CD4-positive, alpha-beta T cell treated with Interleukin-6 for 4 hours (primary cell): Measurements from ENCODE around the gene ZNF451.

ENCODE experiments used
- DNase-seq: peaks from one replicate; pipeline ENCODE4 v3.0.0-alpha.2; 2020; ENCODE audit warnings: mixed read lengths

The ZNF451 gene

DNA sequence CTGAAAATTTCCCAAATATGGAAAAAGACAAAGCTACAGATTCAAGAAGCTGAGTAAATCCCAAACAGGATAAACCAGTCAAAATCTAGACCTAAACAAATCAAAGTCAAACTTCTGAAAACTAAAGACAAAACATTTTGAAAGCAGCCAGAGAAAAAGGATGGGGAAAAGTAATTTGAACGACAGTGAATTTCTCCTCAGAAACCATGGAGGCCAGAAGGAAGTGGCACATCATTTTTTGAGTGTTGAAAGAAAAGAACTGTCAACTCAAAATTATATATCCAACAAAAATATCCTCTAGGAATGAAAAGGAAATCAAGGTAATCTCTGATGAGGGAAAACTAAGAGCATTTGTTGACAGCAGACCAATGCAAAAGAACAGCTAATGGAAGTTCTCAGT, 125.3 kb downstream of the ZNF451 start:
- DNase-seq, result no peak

DNA sequence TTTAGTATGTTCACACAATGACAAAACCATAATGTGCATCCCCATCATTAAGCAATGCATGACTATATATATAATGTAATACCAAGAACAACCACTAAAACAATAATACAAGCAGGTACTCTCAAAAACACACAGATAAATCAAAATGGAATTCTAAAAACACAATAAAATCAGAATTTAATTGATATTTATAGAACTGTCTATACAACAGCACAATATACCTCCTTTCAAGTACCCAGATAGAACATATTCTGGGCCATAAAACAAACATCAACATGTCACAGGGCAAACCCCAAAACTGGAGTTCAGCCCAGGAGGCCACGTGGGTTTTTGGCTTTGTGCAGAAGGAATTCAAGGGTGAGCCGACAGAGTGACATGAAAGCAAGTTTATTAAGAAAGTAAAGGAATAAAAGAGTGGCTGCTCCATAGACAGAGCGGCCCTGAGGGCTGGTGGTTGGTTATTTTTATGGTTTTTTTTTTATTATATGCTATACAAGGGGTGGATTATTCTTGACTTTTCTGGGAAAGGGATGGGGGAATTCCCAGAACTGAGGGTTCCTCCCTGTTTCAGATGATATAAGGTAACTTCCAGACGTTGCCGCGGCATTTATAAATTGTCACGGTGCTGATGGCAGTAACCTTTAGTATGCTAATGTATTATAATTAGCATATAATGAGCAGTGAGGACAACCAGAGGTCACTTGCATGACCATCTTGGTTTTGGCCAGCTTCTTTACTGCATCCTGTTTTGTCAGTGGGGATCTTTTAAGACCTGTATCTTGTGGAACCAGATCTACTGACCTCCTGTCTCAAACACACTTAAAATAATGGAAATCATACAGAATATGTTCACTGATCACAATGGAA, 126.5 kb downstream of the ZNF451 start:
- no peak for DNase-seq

DNA sequence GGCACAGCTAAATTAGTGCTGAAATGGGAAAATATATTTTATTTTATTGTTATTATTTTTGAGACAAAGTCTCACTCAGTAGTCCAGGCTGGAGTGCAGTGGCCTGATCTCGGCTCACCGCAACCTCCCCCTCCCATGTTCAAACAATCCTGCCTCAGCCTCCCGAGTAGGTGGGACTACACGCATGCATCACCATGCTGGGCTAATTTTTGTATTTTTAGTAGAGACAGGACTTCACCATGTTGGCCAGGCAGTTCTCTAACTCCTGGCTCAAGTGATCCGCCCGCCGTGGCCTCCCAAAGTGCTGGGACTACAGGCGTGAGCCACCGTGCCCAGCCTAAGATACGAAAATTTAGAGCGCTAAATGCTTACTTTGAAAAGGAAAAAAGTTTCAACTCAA, 127.3 kb downstream of the ZNF451 start:
- DNase-seq, result no peak
